GM04504 (cell line): ENCODE data around the gene SLC2A1.

Experiments used
- DNase-seq: peaks from one replicate; pipeline ENCODE4 v3.0.0-alpha.2; 2012; ENCODE audit warnings: low read depth

SLC2A1 gene

DNA sequence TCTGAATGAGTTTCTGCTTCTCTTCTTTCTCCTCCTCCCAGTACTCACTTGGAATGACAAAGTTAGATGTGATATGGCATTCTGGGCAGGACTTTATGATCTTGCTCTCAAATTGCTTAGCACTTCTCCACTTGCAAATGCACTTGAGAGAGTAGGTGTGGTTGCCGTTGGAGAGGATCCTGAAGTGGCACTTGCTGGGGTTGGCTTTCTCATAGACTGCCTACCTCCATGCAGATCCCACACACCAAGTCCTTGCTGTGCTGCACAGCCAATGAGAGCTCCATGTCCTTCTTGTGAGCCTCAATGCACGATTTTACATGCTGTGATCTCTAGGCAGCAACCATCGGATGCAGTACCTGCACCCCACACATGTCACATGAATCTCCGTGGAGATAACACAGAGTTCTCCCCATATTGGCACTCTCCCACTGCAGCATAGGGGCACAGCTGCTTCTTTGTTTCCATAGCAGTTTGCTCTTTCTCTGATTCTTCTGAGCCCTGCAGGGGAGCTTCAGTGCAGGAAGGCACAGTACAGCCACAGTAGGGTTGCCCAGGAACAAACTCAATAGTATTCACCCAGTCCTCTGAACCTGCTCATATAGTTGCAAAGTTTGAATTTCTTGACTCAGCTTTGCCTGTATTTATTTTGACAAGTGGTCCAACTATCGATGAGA is 67.1 kb downstream of the SLC2A1 start:
- DNase-seq = no peak

GRCh38 chr1:42889264-42889663 is 69.4 kb downstream of the SLC2A1 start:
- no peak for DNase-seq

GRCh38 chr1:42888013-42888633 is 70.5 kb downstream of the SLC2A1 start:
- DNase-seq = no peak

- DNase-seq = no peak
These were observed 71.3 kb downstream of the SLC2A1 start for GRCh38 chr1:42887366-42887765.

DNA sequence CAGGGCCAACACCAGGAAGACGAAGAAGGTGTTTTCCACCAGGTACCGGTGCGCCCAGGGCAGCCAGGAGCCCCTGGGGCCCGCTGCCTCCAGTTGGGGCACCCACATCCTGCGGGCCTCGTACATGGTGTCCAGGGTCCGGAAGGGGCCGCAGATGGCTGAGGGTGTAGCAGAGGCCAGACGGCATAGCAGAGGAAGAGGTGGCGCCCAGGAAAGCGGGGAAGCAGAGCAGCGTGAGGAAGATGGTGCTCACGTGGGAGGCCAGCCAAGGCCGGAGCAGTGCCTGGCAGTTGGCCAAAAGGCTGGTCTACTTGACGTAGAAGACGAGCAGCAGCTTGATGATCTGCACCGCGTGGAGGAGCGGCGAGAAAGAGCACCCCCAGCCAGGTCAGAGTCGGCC is 71.9 kb downstream of the SLC2A1 start:
- no peak for DNase-seq

- DNase-seq = no peak
These were observed 72.5 kb downstream of the SLC2A1 start for GRCh38 chr1:42886046-42886739.

GRCh38 chr1:42880384-42880783 is 78.3 kb downstream of the SLC2A1 start:
- DNase-seq = no peak

DNA sequence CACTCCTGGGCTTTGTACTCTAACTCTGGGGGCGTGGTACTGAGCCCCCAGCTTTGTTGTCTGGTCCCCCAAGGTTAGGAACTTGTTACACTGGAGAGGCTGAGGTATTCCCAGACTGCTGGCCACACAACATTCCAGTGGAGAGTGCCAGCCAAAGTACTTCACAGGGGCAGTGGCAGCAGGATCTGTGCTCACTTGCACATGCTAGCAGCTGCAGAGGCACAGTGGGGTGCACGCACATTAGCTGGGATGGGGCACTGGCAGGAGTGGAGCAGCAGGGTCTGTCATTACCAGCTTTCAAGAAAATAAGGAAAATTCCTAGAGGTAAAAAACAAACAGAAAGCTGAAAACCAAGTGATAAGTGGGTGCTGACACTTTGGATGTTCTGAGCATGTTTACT is 81.3 kb downstream of the SLC2A1 start:
- DNase-seq = no peak

- DNase-seq = no peak
These were observed 82.7 kb downstream of the SLC2A1 start for GRCh38 chr1:42876009-42876408.
